GM18909 (cell line): ENCODE measurements around the gene ARHGEF28.

ENCODE experiments used
- ATAC-seq: cut with Tn5 transposase; IDR thresholded peaks from one replicate; pipeline ENCODE4 v1.9.1; 2021; ENCODE audit warnings: mild to moderate bottlenecking; ENCODE audit not compliant: unreplicated experiment, poor library complexity

ARHGEF28 gene

GRCh38 chr5:73763300-73764032 is 137.5 kb downstream of the ARHGEF28 start:
- no peak for ATAC-seq

- no peak for ATAC-seq
Measured at GRCh38 chr5:73764586-73764985, 138.6 kb downstream of the ARHGEF28 start.

GRCh38 chr5:73764996-73765395 is 139.0 kb downstream of the ARHGEF28 start:
- no peak for ATAC-seq

- no peak for ATAC-seq
Measured at GRCh38 chr5:73766902-73767301, 140.9 kb downstream of the ARHGEF28 start.

GRCh38 chr5:73770172-73771025 is 144.4 kb downstream of the ARHGEF28 start:
- ATAC-seq, result no peak

GRCh38 chr5:73774924-73775323 is 148.9 kb downstream of the ARHGEF28 start:
- ATAC-seq, result no peak

- no peak for ATAC-seq
Measured at GRCh38 chr5:73776405-73776804, 150.4 kb downstream of the ARHGEF28 start.

- no peak for ATAC-seq
Measured at GRCh38 chr5:73777192-73777591, 151.2 kb downstream of the ARHGEF28 start.

- ATAC-seq, result no peak
Measured at GRCh38 chr5:73780302-73781080, 154.5 kb downstream of the ARHGEF28 start.

- ATAC-seq, result no peak
Measured at GRCh38 chr5:73781107-73781768, 155.2 kb downstream of the ARHGEF28 start.

- no peak for ATAC-seq
Measured at GRCh38 chr5:73783828-73784227, 157.8 kb downstream of the ARHGEF28 start.

- no peak for ATAC-seq
Measured at GRCh38 chr5:73786043-73786831, 160.2 kb downstream of the ARHGEF28 start.

- no peak for ATAC-seq
Measured at GRCh38 chr5:73789851-73790281, 163.9 kb downstream of the ARHGEF28 start.

- ATAC-seq, result no peak
Measured at GRCh38 chr5:73791389-73791788, 165.4 kb downstream of the ARHGEF28 start.

- ATAC-seq, result peak; percentile 52
Measured at GRCh38 chr5:73792687-73793320, 166.8 kb downstream of the ARHGEF28 start.

- ATAC-seq, result no peak
Measured at GRCh38 chr5:73793911-73794310, 167.9 kb downstream of the ARHGEF28 start.

- ATAC-seq, result peak; percentile 70
Measured at GRCh38 chr5:73796164-73797131, 170.5 kb downstream of the ARHGEF28 start.

- no peak for ATAC-seq
Measured at GRCh38 chr5:73797132-73797510, 171.1 kb downstream of the ARHGEF28 start.
